PFSK-1 (cell line): Measurements from ENCODE around the gene PADI2.

Experiments
- FOXP2 ChIP-seq: optimal IDR thresholded peaks from 2 replicates; pipeline ENCODE3; 2011; ENCODE audit warnings: borderline replicate concordance, control low read depth, inconsistent platforms; ENCODE audit not compliant: insufficient read depth; ENCODE audit errors: extremely low read length, extremely low read depth
- POLR2AphosphoS5 ChIP-seq: IDR thresholded peaks from 2 replicates; pipeline ENCODE4 v1.6.1; 2012; ENCODE audit warnings: low read depth, mild to moderate bottlenecking, control low read depth, low read length, moderate library complexity
- REST ChIP-seq, 2 experiments: IDR thresholded peaks; 2 replicates each; pipeline versions ENCODE4 v1.6.1 to v1.8.0; 2011 to 2012; ENCODE audit warnings: low read depth in 2 of 2, low read length in 2 of 2, control low read depth in 1 of 2, inconsistent platforms in 1 of 2, mild to moderate bottlenecking in 1 of 2, moderate library complexity in 1 of 2; ENCODE audit not compliant: insufficient read depth in 1 of 2
- SIN3A ChIP-seq: IDR thresholded peaks from 2 replicates; pipeline ENCODE4 v1.6.1; 2012; ENCODE audit warnings: mild to moderate bottlenecking, low read length, moderate library complexity, borderline replicate concordance; ENCODE audit not compliant: insufficient read depth
- TAF1 ChIP-seq: IDR thresholded peaks from 2 replicates; pipeline ENCODE4 v1.6.1; 2012; ENCODE audit warnings: low read length, control low read depth, borderline replicate concordance; ENCODE audit not compliant: insufficient read depth

Gene PADI2

GRCh38 chr1:17140279-17140678, 21.0 kb upstream of the PADI2 start:
- TF ChIP-seq FOXP2 (no peak), TAF1 (no peak), REST (IDR thresholded peaks at IDR 0.05; ENCODE audit: insufficient read depth in 1 of 2, low read depth in 2 of 2, low read length in 2 of 2) (no peak), SIN3A (no peak), POLR2AphosphoS5 (no peak)

- TF ChIP-seq POLR2AphosphoS5 = no peak
Measured at GRCh38 chr1:17139637-17140036, 20.4 kb upstream of the PADI2 start.

- no peak for TF ChIP-seq REST (IDR thresholded peaks at IDR 0.05; ENCODE audit: insufficient read depth in 1 of 2, low read depth in 2 of 2, low read length in 2 of 2)
- TF ChIP-seq SIN3A = no peak
- TF ChIP-seq FOXP2 = no peak
- no peak for TF ChIP-seq TAF1
Measured at GRCh38 chr1:17137441-17137840, 18.2 kb upstream of the PADI2 start.

- TF ChIP-seq FOXP2 = no peak
- no peak for TF ChIP-seq SIN3A
- TF ChIP-seq POLR2AphosphoS5 = no peak
- TF ChIP-seq TAF1 = no peak
- no peak for TF ChIP-seq REST (IDR thresholded peaks at IDR 0.05; ENCODE audit: insufficient read depth in 1 of 2, low read depth in 2 of 2, low read length in 2 of 2)
Measured at GRCh38 chr1:17136936-17137335, 17.7 kb upstream of the PADI2 start.

GRCh38 chr1:17136145-17136544, 16.9 kb upstream of the PADI2 start:
- no peak for TF ChIP-seq POLR2AphosphoS5
- TF ChIP-seq REST (IDR thresholded peaks at IDR 0.05; ENCODE audit: insufficient read depth in 1 of 2, low read depth in 2 of 2, low read length in 2 of 2) = no peak
- no peak for TF ChIP-seq TAF1
- TF ChIP-seq FOXP2 = no peak
- no peak for TF ChIP-seq SIN3A
